AG08396 (cell line): ENCODE data around the gene INTS4.
A peak's percentile ranks its signal among the peaks of the same experiment; 100 is the strongest.
"Not testable (repeated sequence)": the region's sequence is repeated elsewhere in the genome, so short reads cannot be mapped to it uniquely, and the experiment has no call there.

ENCODE experiments used
- DNase-seq: peaks from one replicate; pipeline ENCODE4 v3.0.0; 2012; ENCODE audit warnings: low spot score, mixed read lengths

INTS4 gene

GRCh38 chr11:78022397-78023396 is 28.2 kb upstream of the INTS4 start, which contains the start of gene KCTD14:
KCTD14 (minus strand) TSS chr11:78023276; CDS start chr11:78023249, 27 bp downstream.
- peak; percentile 49 for DNase-seq

- DNase-seq = no peak
Measured at GRCh38 chr11:78021611-78022010, 27.1 kb upstream of the INTS4 start.

- DNase-seq = no peak
Measured at GRCh38 chr11:78020246-78020645, 25.8 kb upstream of the INTS4 start.

GRCh38 chr11:78019808-78020207 is 25.3 kb upstream of the INTS4 start:
- DNase-seq = no peak

- DNase-seq = no peak
Measured at GRCh38 chr11:78015878-78016277, 21.4 kb upstream of the INTS4 start.

- DNase-seq = not testable (repeated sequence)
Measured at GRCh38 chr11:78014937-78015520, 20.6 kb upstream of the INTS4 start.

- no peak for DNase-seq
Measured at GRCh38 chr11:78011301-78011700, 16.8 kb upstream of the INTS4 start.

GRCh38 chr11:78010755-78011154 is 16.3 kb upstream of the INTS4 start:
- DNase-seq = no peak

GRCh38 chr11:78010304-78010703 is 15.8 kb upstream of the INTS4 start:
- DNase-seq = no peak

- no peak for DNase-seq
Measured at GRCh38 chr11:78009062-78009461, 14.6 kb upstream of the INTS4 start.

- peak; percentile 56 for DNase-seq
Measured at GRCh38 chr11:78000193-78000592, 5.7 kb upstream of the INTS4 start.

GRCh38 chr11:77999446-78000030 is 5.1 kb upstream of the INTS4 start:
- DNase-seq = no peak

GRCh38 chr11:77993902-77994301 is 566 bp downstream of the INTS4 start:
- no peak for DNase-seq

- no peak for DNase-seq
Measured at GRCh38 chr11:77990981-77991380, 3.5 kb downstream of the INTS4 start.

- DNase-seq = not testable (repeated sequence)
Measured at GRCh38 chr11:77986456-77986855, 8.0 kb downstream of the INTS4 start.

- DNase-seq = no peak
Measured at GRCh38 chr11:77981346-77981947, 13.0 kb downstream of the INTS4 start.

- DNase-seq = no peak
Measured at GRCh38 chr11:77968337-77968736, 26.1 kb downstream of the INTS4 start.

GRCh38 chr11:77967753-77968152 is 26.7 kb downstream of the INTS4 start:
- no peak for DNase-seq

- no peak for DNase-seq
Measured at GRCh38 chr11:77967121-77967520, 27.3 kb downstream of the INTS4 start.

GRCh38 chr11:77966338-77966737 is 28.1 kb downstream of the INTS4 start:
- no peak for DNase-seq

GRCh38 chr11:77959434-77959833 is 35.0 kb downstream of the INTS4 start:
- no peak for DNase-seq

- DNase-seq = not testable (repeated sequence)
Measured at GRCh38 chr11:77958583-77959177, 35.8 kb downstream of the INTS4 start.
